ENCODE measurements around the gene CXorf49B. TPM values are rescaled to one million over a fixed set of nuclear protein-coding genes. Genes with fewer than 3 reads are reported as not detected.
"Not testable (repeated sequence)": the region's sequence is repeated elsewhere in the genome, so short reads cannot be mapped to it uniquely, and the experiment has no call there.

Gene CXorf49B
- not detected for total RNA-seq (2021; fragmentation: NEBNext Ultra II Directional; extraction: Animal tissue kit (Norgen Biotek cat#: 25700))
- long read RNA-seq, result 0 reads

- not testable (repeated sequence) for DNase-seq; H3K4me1 Mint-ChIP-seq (ENCODE audit: low read depth); H3K9me3 Mint-ChIP-seq; H3K27me3 Mint-ChIP-seq (ENCODE audit: insufficient read depth); H3K4me3 Mint-ChIP-seq; H3K36me3 Mint-ChIP-seq (ENCODE audit: low read depth); H3K27ac Mint-ChIP-seq
Measured at GRCh38 chrX:71763049-71763448, at the start of gene CXorf49B. TSS of gene CXorf49B (plus strand) at chrX:71763349. CDS start at chrX:71763424, 75 bp downstream.

GRCh38 chrX:71714064-71714463 lies 49.1 kb upstream of the CXorf49B start:
- not testable (repeated sequence) for DNase-seq; H3K36me3 Mint-ChIP-seq (ENCODE audit: low read depth); H3K4me3 Mint-ChIP-seq; H3K27me3 Mint-ChIP-seq (ENCODE audit: insufficient read depth); H3K9me3 Mint-ChIP-seq; H3K27ac Mint-ChIP-seq; H3K4me1 Mint-ChIP-seq (ENCODE audit: low read depth)

- H3K36me3 Mint-ChIP-seq (ENCODE audit: low read depth); H3K27ac Mint-ChIP-seq; H3K4me3 Mint-ChIP-seq: not testable (repeated sequence)
Measured at GRCh38 chrX:71715551-71715950, 47.6 kb upstream of the CXorf49B start.

GRCh38 chrX:71716323-71716722 lies 46.8 kb upstream of the CXorf49B start:
- not testable (repeated sequence) for H3K27me3 Mint-ChIP-seq (ENCODE audit: insufficient read depth); H3K4me3 Mint-ChIP-seq; H3K27ac Mint-ChIP-seq

More at GRCh38 chrX:71715551-71715950, 47.6 kb upstream of the CXorf49B start:
- not testable (repeated sequence) for H3K9me3 Mint-ChIP-seq; H3K27me3 Mint-ChIP-seq (ENCODE audit: insufficient read depth); H3K4me1 Mint-ChIP-seq (ENCODE audit: low read depth); DNase-seq

GRCh38 chrX:71718185-71718584 lies 45.0 kb upstream of the CXorf49B start, which contains the start of gene CXorf49:
TSS of gene CXorf49 (minus strand) at chrX:71718285. CDS start at chrX:71718151, 134 bp downstream.
- H3K36me3 Mint-ChIP-seq (ENCODE audit: low read depth); H3K4me1 Mint-ChIP-seq (ENCODE audit: low read depth); H3K4me3 Mint-ChIP-seq: not testable (repeated sequence)

More at GRCh38 chrX:71716323-71716722, 46.8 kb upstream of the CXorf49B start:
- not testable (repeated sequence) for H3K36me3 Mint-ChIP-seq (ENCODE audit: low read depth); DNase-seq; H3K4me1 Mint-ChIP-seq (ENCODE audit: low read depth); H3K9me3 Mint-ChIP-seq

GRCh38 chrX:71719195-71719594 lies 44.0 kb upstream of the CXorf49B start:
- not testable (repeated sequence) for H3K36me3 Mint-ChIP-seq (ENCODE audit: low read depth); DNase-seq; H3K27me3 Mint-ChIP-seq (ENCODE audit: insufficient read depth); H3K4me3 Mint-ChIP-seq; H3K4me1 Mint-ChIP-seq (ENCODE audit: low read depth); H3K27ac Mint-ChIP-seq; H3K9me3 Mint-ChIP-seq

More at GRCh38 chrX:71718185-71718584, 45.0 kb upstream of the CXorf49B start, which contains the start of gene CXorf49:
- H3K9me3 Mint-ChIP-seq; DNase-seq; H3K27ac Mint-ChIP-seq; H3K27me3 Mint-ChIP-seq (ENCODE audit: insufficient read depth): not testable (repeated sequence)

- H3K27ac Mint-ChIP-seq; DNase-seq; H3K9me3 Mint-ChIP-seq; H3K27me3 Mint-ChIP-seq (ENCODE audit: insufficient read depth); H3K36me3 Mint-ChIP-seq (ENCODE audit: low read depth); H3K4me1 Mint-ChIP-seq (ENCODE audit: low read depth); H3K4me3 Mint-ChIP-seq: not testable (repeated sequence)
Measured at GRCh38 chrX:71720289-71720886, 42.8 kb upstream of the CXorf49B start.

- H3K9me3 Mint-ChIP-seq, result not testable (repeated sequence)
Measured at GRCh38 chrX:71760688-71761281, 2.4 kb upstream of the CXorf49B start.

GRCh38 chrX:71764832-71765231 lies 1.7 kb downstream of the CXorf49B start:
- DNase-seq, H3K9me3 Mint-ChIP-seq: not testable (repeated sequence)

More at GRCh38 chrX:71760688-71761281, 2.4 kb upstream of the CXorf49B start:
- H3K4me3 Mint-ChIP-seq; H3K36me3 Mint-ChIP-seq (ENCODE audit: low read depth); H3K4me1 Mint-ChIP-seq (ENCODE audit: low read depth); H3K27me3 Mint-ChIP-seq (ENCODE audit: insufficient read depth); H3K27ac Mint-ChIP-seq; DNase-seq: not testable (repeated sequence)

GRCh38 chrX:71765613-71766012 lies 2.5 kb downstream of the CXorf49B start:
- not testable (repeated sequence) for H3K4me1 Mint-ChIP-seq (ENCODE audit: low read depth); H3K36me3 Mint-ChIP-seq (ENCODE audit: low read depth); DNase-seq; H3K27ac Mint-ChIP-seq; H3K27me3 Mint-ChIP-seq (ENCODE audit: insufficient read depth); H3K9me3 Mint-ChIP-seq; H3K4me3 Mint-ChIP-seq

More at GRCh38 chrX:71764832-71765231, 1.7 kb downstream of the CXorf49B start:
- not testable (repeated sequence) for H3K4me1 Mint-ChIP-seq (ENCODE audit: low read depth); H3K36me3 Mint-ChIP-seq (ENCODE audit: low read depth); H3K4me3 Mint-ChIP-seq; H3K27me3 Mint-ChIP-seq (ENCODE audit: insufficient read depth); H3K27ac Mint-ChIP-seq

- H3K4me3 Mint-ChIP-seq; H3K36me3 Mint-ChIP-seq (ENCODE audit: low read depth); H3K9me3 Mint-ChIP-seq; H3K27ac Mint-ChIP-seq; DNase-seq; H3K27me3 Mint-ChIP-seq (ENCODE audit: insufficient read depth); H3K4me1 Mint-ChIP-seq (ENCODE audit: low read depth): not testable (repeated sequence)
Measured at GRCh38 chrX:71767134-71767533, 4.0 kb downstream of the CXorf49B start.

- H3K36me3 Mint-ChIP-seq (ENCODE audit: low read depth), result not testable (repeated sequence)
Measured at GRCh38 chrX:71778322-71778721, 15.2 kb downstream of the CXorf49B start.

GRCh38 chrX:71782225-71782949 lies 19.2 kb downstream of the CXorf49B start:
- DNase-seq; H3K9me3 Mint-ChIP-seq; H3K36me3 Mint-ChIP-seq (ENCODE audit: low read depth); H3K4me3 Mint-ChIP-seq; H3K4me1 Mint-ChIP-seq (ENCODE audit: low read depth); H3K27me3 Mint-ChIP-seq (ENCODE audit: insufficient read depth); H3K27ac Mint-ChIP-seq: not testable (repeated sequence)

More at GRCh38 chrX:71778322-71778721, 15.2 kb downstream of the CXorf49B start:
- H3K4me3 Mint-ChIP-seq; DNase-seq; H3K4me1 Mint-ChIP-seq (ENCODE audit: low read depth); H3K9me3 Mint-ChIP-seq; H3K27ac Mint-ChIP-seq; H3K27me3 Mint-ChIP-seq (ENCODE audit: insufficient read depth): not testable (repeated sequence)

GRCh38 chrX:71782950-71783299 lies 19.8 kb downstream of the CXorf49B start:
- H3K9me3 Mint-ChIP-seq; H3K36me3 Mint-ChIP-seq (ENCODE audit: low read depth); H3K4me3 Mint-ChIP-seq; H3K27me3 Mint-ChIP-seq (ENCODE audit: insufficient read depth); H3K4me1 Mint-ChIP-seq (ENCODE audit: low read depth); DNase-seq; H3K27ac Mint-ChIP-seq: not testable (repeated sequence)
